HG03135 (cell line): ENCODE results near the gene HIVEP1.

ENCODE experiments used
- ATAC-seq: cut with Tn5 transposase; IDR thresholded peaks from one replicate; pipeline ENCODE4 v1.9.1; 2021; ENCODE audit warnings: mild to moderate bottlenecking, moderate library complexity; ENCODE audit not compliant: unreplicated experiment

The HIVEP1 gene

DNA sequence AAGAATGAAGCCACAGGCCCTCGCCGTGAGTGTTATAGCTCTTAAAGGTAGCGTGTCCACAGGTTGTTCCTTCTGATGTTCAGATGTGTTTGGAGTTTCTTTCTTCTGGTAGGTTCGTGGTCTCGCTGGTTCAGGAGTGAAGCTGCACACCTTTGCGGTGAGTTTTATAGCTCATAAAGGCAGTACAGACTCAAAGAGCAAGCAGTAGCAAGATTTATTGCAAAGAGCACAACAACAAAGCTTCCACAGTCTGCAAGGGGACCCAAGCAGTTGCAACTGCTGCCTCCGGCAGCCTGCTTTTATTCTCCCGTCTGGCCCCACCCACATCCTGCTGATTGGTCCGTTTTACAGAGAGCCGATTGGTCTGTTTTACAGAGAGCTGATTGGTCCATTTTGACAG is 5.2 kb downstream of the HIVEP1 start:
- no peak for ATAC-seq

DNA sequence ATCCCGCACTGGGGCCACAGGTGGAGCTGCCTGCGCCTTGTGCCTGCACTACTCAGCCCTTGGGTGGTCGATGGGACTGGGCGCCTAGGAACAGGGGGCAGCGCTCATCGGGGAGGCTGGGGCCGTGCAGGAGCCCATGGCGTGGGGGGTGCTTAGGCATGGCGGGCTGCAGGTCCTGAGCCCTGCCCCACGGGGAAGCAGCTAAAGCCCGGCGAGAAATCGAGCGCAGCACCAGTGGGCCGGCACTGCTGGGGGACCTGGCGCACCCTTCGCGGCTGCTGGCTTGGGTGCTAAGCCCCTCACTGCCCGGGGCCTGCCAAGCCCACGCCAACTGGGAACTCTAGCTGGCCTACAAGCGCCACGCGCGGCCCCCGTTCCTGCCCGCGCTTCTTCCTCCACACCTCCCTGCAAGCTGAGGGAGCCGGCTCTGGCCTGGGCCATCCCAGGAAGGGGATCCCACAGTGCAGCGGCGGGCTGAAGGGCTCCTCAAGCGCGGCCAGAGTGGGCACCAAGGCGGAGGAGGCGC is 5.8 kb downstream of the HIVEP1 start:
- ATAC-seq, result no peak

DNA sequence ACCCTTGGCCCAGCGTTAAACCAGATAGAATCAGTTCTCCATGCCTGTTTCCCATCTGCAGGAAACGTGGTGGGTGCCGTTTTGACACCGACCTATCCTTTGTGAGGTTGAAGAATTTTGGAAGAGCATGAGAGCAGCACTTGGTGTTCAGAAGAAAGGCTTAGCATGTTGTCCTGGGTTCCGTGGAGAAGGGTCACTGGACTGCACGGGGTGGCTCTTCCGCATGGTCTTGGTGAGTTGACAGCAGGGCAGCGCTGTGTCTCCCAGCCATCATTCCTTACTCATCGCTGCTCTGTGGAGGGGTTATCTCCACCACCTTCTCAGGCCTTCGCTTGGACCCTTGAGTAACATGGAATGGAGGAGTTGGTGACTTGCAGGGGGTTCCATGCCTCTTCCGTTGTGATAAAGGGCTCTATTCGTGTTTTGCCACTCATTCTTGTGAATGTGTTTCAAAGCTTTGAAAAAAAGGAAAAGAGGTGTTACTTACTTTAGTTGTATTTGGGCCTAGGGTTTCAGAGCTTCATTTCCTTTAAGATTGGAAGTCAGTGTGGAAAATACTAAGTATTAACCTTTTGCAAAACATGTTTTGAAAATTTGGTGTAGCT is 8.2 kb downstream of the HIVEP1 start:
- no peak for ATAC-seq

DNA sequence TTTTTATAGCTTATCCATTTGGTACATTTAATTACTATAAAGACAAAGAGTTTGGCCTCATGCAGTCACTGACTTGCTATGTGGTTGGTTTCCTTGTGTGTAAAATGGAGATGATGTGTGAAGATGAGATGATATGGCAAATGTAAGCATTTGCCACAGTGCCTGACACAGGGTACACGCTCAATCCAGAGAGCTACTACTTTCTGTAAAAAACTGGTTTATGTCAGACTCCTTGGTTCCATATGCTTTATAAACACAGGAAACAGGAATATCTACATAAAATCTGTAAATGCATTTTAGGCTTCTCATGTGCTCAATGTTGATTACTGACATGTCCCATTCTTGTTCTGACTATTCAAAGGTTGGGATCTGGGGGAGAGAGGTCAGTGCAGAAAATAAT is 10.4 kb downstream of the HIVEP1 start:
- ATAC-seq, result no peak

DNA sequence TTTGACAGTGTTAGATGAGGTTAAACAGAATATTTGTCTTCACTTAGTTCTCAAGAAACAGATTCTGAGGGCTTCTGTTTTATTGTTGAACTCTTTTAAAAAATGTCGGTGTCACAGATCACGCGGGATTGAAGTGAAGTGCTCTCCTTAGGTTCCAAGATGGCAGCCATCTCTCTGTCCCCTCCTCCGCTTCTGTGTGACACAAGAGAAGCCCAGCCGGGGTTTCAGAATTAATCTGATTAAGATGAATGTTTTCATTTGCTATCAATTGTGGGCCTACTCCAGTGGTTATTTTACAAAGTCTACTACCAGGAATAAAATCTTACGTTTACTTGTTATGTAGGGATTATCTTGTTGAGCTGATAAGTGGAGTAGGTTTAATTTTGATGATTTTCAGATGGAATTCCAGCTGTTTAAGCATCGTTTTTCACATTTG is 10.9 kb downstream of the HIVEP1 start:
- ATAC-seq, result no peak

DNA sequence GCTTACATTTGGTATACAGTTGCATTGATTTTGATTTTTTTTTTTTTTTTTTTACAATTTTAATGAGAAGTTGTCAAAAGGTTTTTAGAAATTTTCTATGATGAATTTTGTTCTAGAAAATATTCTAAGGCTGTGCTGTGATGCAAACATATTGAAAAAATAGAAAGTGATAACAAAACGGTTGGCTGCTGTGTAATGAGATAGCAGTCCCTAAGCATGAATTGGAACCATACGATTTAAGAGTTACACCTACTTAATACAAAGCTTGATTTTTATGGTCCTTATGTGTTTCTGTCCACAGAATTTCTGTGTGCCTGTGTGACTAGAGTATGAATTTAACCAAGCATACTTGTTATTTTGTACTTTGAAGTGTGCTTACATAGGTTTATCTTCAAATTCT is 12.1 kb downstream of the HIVEP1 start:
- ATAC-seq, result no peak

DNA sequence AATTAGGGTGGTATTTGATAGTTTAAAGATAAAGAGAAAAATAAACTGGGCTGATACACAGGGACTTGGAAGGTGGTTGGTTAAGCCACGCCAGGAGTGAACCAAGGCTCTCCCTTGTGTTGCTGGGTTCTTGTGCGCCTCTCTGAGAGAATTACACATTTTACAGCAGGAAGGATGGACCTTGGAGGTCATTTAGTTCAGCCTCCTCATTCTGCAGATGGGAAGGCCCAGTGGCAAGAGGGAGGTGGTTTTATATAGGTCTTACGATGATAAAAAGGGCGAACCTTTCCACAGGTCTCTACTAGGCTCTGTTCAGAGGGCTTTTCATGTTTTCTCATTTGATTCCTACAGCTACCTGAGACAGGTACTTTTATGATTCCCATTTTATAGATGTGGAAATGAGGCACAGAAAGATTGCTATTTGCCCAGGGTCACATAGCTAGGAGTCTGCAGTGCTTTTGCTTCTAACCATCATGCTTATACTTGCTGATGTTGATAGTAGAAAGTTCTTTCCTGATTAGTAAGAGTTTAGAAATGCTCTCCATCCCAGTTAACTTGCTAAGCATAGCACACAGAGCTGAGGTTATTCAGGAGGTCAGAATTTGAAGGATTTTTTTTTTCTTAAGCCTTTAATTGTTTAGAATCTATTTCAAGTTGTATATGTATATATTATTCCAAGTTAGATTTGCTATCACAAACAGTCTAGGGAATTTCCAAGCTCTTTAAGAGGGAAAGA is 12.8 kb downstream of the HIVEP1 start:
- no peak for ATAC-seq

DNA sequence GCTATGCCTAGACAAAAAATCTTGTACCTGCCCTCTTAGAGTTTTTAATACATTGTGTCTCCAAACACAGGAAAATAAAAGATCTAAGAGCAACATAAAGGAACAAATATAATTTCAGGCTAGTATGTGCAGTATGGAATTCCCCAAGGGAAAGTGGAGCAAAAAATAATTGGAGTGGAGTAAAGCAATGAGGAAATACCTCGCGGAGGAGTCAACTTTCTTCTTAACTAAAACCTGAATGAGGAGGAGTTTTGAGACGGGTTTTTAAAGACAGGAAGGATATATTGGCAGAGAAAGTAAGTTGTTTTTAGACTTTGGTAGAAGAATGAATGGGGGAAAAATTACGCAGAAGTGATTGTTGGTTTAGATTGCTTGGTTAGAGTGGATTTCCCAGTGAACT is 14.0 kb downstream of the HIVEP1 start:
- ATAC-seq, result no peak

DNA sequence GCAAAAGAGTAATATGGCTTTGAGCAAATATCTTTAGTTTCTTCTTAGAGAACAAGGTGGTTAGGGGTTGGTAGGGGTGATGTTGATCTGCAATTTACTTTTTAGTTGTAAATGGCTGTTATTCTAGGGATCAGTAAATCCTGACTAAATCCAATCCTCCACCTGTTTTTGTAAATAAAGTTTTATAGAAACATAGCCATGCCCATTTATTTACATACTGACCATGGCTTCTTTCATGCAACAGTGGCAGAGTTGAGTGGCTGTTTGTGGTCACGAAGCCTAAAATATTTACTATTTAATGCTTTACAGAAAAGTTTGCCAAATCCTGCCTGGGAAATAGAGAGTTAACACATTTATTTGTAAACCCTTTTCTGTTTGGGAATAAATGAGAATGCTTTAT is 14.7 kb downstream of the HIVEP1 start:
- ATAC-seq, result no peak

DNA sequence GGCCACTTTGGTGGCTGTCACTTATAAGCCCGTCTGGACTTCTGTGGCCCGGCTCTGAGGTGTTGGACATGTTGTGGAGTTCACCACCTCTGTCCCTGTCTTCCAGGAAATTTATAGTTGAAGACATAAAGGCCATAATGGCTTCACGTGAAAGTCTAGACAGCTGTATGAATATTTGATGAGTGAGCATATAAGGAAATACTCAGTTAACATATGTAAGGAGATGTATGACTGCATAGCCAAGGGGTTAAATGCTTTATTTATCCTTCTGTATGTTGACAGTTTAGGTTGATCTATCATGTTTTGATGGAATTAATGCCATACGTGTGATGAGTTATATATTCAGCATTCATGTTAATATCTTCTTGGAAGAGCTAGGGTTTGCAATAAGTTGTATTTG is 16.1 kb downstream of the HIVEP1 start:
- no peak for ATAC-seq

DNA sequence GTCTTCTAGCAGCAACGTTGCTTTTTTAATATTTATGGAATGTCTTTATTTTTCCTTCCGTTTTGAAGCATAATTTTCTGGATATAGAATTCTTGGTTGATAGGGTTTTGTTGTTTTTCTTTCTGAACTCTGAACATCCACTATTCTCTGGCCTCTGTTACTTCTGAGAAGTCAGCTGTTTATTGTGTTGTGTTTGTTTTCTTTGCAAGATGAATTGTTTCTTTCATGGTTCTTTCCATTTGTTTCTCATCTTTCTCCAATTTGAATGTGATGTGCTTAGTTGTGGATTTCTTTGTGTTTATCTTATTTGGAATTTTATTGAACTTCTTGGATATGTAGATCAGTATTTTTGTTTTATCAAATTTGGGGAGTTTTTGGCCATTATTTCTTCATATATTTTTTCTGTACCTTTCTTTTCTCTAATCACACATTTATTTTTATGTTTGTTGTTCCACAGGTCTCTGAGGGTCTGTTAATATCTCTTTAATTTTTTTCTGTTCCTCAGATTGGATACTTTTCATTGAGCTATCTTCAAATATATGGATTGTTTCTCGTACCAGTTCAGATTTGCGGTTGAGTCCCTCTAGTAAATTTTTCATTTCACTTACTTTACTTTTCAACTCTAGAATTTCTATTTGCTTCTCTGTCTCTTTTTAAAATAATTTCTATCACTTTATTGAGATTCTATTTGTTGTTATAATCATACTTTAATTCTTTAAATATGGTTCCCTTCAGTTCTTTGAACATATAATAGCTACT is 18.0 kb downstream of the HIVEP1 start:
- no peak for ATAC-seq

DNA sequence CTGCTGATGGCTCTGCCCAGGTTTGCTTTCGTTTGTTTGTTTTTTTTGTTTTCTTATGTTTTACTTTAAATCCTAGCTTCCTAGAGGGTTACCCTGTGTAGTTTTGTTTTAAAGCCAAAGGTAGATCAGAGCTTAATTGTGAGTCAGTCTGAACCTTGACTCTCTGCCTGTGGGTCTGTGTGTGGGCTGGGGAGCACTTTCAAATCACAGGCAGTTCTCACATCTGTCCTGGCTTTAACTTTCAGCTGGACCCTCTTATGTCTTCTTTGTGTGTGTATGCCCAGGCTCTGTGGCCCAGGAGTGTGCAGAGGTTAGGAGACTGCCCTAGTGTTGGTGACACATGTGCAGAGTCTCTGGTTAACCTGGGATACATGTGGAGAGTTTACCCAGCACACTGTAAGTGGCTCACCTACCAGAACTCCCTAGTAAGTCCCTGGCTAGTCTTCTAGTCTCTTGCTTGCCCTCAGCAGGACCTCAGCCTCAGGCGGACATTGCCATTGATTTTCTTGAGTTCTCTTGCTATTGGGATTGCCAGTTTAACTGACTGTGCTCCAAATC is 19.0 kb downstream of the HIVEP1 start:
- no peak for ATAC-seq

DNA sequence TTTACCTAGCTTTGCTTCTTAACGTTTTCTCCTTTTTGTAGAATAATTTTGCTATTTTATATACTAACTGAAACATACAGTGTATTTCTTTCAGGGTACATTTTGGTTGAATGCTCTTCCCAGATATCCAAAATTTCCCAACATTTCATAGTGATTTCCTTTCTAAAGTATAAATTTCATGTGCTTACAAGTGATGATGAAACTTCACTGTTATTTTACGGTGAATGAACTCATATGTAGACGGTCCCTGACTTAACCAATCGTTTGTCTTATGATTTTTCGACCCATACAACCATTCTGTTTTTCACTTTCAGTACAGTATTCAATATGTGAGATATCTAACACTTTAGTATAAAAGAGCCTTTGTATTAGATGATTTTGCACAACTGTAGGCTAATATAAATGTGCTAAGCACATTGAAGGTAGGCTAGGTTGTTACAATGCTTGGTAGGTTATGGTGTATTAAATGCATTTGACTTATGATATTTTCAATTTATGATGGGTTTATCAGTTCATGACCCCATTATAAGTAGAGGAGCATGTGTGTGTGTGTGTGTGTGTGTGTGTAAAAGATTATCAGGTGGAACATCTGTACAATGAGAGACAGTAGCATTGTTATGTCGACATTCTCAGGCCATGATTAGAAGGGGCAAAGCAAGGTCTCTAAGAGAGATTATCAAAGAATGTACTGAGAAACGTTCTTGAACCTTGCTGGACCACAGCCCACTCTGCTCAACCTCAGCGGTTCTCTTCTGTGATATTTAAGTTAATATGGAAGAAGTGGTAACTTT is 20.9 kb downstream of the HIVEP1 start:
- no peak for ATAC-seq

DNA sequence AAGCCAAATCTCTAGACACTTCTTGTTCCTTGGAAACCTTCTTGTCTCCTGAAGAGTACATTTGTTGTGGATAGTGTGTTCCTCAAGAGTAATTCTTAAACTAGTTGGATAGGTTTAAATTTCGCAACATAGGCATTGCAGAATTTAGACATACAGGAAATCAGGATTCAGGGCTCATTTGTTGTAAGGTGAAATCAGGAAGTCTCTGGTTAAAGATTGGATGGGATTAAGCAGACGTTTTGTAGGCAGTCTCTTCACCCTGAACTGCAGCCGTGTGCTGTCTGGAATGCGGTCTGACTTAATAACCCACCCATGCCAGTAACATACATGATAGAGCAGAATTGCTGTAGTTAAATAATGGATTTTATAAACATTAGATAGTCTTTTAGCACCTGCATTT is 21.7 kb downstream of the HIVEP1 start:
- ATAC-seq, result no peak

DNA sequence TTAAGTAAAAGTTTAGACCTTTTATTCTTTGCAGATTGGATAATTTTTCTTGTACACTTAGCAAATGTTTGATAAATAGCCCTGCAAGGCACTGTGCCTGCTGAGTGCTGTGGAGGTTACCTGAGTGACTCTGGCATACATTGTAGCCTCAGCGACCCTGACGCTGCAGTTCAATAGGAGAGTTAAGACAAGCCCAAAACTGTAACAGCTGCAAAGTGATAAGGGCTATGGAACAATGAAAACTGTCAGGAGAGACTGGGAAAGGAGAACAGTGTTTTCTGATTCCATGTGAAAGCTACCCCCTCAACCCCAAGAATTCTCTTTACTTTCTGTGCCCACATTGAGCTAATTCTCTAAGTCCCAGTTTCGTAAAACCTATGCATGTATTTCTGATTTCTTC is 22.2 kb downstream of the HIVEP1 start:
- no peak for ATAC-seq

DNA sequence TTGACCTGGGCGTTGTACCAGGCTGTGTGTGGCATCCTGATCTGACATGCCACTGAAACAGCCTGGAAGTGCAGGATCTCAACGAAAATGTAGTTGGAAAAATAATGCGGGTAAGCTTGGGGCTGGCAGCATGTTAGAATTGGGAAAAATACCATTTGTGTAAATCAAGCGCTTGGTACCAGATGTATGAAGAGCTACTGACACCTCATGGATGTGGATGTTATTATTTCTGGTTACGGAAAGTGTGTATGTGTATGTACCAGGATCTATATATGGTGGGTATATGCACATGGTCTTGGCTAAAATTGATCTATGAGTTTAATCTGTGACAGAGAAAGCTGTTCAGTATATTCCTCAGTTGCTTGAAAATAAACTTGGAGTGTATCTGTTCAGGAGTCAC is 22.7 kb downstream of the HIVEP1 start:
- ATAC-seq, result no peak

DNA sequence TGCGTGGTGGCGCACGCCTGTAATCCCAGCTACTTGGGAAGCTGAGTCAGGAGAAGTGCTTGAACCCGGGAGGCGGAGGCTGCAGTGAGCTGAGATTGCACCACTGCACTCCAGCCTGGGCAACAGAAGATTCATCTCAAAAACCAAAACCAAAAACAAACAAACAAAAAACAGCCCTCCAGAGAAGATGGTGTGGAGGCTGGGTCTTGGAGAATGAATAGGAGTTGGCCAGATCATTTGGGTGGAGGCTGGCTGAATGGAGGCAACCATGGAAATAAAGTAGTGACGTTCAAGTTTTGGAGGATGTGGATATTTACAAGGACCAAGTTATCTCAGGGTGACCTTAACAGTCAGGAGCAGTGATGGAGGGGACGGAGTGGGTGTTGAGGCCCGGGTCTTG is 24.7 kb downstream of the HIVEP1 start:
- ATAC-seq, result no peak

DNA sequence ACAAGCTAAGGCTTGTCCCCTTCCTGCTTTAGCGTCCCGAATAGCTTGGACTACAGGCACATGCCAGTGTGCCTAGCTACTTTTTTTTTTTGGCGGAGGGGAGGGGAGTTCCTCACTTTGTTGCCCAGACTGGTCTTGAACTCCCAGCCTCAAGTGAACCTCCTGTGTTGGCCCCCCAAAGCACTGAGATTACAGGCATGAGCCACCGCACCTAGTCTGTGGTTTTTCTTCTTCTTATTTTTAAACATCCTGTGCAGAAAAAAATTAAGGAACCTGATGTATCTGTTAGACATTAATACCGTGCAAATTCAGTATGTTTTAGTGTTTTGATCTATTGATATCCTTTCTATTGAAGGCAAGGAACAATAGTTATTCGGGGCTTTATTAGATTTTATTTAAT is 25.7 kb downstream of the HIVEP1 start:
- no peak for ATAC-seq

DNA sequence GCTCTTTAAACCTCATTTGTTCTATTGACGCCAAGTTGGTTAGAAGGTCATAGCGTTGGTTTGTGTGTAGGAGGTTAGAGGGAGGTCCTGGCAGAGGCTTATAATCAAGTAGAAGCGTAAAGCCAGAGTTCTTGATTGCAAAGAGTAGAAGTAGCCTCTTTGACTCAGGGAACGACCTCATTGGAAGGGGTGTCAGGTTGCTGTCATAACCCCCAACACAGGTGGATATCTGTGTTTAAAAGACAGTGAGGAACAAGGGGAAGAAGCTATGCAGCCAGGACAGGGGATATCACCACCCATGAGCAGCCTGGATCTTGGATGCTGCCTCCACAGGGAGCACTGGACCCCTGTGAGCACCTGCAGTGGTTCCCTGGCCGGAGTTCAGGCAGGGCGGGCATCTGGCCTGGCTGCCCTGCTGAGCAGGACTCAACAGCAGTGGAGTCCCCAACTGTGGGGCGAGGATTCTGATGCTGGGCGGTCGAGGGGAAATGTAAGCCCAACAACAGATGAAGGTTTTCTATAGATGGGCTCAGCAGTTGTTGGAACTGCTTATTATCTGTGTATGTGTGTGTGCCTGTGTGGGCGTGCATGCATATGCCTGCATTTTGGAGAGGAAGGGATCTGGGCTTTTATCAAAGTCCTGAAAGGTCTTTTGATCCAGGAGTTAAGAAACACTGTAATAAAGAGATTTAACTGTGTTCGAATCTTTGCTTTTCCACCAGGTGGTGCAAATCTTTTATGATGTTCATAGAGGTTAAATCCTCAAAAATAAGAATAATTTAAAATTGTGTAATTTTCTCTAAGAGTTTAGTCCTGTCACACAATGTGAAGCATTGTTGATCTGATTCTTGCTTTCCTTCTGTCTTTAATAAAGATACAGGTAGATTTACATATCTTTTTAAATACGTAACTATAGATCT is 27.7 kb downstream of the HIVEP1 start:
- ATAC-seq, result no peak

DNA sequence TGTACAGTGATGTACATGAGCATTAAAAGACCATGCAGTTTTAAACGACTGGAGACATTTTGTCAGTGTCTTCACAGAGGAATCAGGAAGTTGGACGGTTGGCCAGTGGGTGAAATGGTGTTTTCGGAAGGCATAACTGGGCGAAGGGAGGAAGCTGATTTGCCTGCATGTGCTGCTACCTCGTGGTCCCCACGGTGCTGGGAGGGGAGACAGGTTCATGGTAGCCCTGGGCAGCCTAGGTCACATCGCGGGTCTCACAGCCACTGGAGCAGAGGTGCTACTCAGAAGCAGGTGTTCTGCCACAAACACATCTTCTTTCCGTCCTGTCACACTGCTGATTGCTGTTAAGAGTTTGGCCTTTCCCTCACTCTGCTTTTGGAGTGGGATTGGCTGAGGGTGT is 35.2 kb downstream of the HIVEP1 start:
- ATAC-seq, result no peak
